Chondrocyte (in vitro differentiated cells): Measurements from ENCODE around the gene ANO1. TPM values are rescaled to one million over a fixed set of nuclear protein-coding genes. Genes with fewer than 3 reads are reported as not detected.

Source experiments
- DNase-seq: peaks from one replicate; pipeline ENCODE4 v3.0.0; 2021; ENCODE audit warnings: mixed read lengths, low spot score
- H3K27ac Mint-ChIP-seq: one replicate; pipeline ENCODE4 v1.8.0; 2021; ENCODE audit warnings: mild to moderate bottlenecking, moderate library complexity, mixed read lengths; ENCODE audit not compliant: unreplicated experiment
- H3K27me3 Mint-ChIP-seq: 2 replicates; pipeline ENCODE4 v1.8.0; 2021; ENCODE audit warnings: low read depth, mixed read lengths
- H3K36me3 Mint-ChIP-seq: 2 replicates; pipeline ENCODE4 v1.8.0; 2021; ENCODE audit warnings: low read depth, mixed read lengths
- H3K4me1 Mint-ChIP-seq: 2 replicates; pipeline ENCODE4 v1.8.0; 2021; ENCODE audit warnings: low read depth, mild to moderate bottlenecking, mixed read lengths
- H3K4me3 Mint-ChIP-seq: one replicate; pipeline ENCODE4 v1.8.0; 2021; ENCODE audit warnings: mild to moderate bottlenecking, moderate library complexity, mixed read lengths; ENCODE audit not compliant: unreplicated experiment
- H3K9me3 Mint-ChIP-seq: 2 replicates; pipeline ENCODE4 v1.8.0; 2021; ENCODE audit warnings: low read depth, mixed read lengths
- CTCF ChIP-seq: fragments of 200-600 bp; sonication (generic); IDR thresholded peaks from 2 replicates; pipeline ENCODE4 v1.5.0; 2021; ENCODE audit warnings: antibody characterized with exemption, mild to moderate bottlenecking, moderate library complexity
- total RNA-seq: library from RNA; stranded (reverse); gene quantifications from 3 replicates; pipeline ENCODE4 v1.2.1, GENCODE V29; 2021

ANO1 gene
- total RNA-seq, 1 donor from 2014 or later = 1.5 TPM

- Mint-ChIP-seq H3K4me3 (no peak overlapping the region), H3K36me3 (peaks cover 3% of the 10 kb centered on the region), H3K27ac (no peak overlapping the region), H3K4me1 (no peaks in the 10 kb centered on the region), H3K9me3 (peaks cover 27% of the 10 kb centered on the region), H3K27me3 (peaks cover 63% of the 10 kb centered on the region)
- no peak for DNase-seq
- TF ChIP-seq CTCF = no peak
These were observed 32.0 kb upstream of the ANO1 start for GRCh38 chr11:70046089-70046488.

GRCh38 chr11:70048279-70049024 is 29.7 kb upstream of the ANO1 start:
- no peak overlapping the region for H3K27ac Mint-ChIP-seq
- H3K27me3 Mint-ChIP-seq = peaks cover 66% of the 10 kb centered on the region
- TF ChIP-seq CTCF = peak; percentile 58
- H3K4me3 Mint-ChIP-seq = no peak overlapping the region
- H3K4me1 Mint-ChIP-seq = no peaks in the 10 kb centered on the region
- peaks cover 20% of the 10 kb centered on the region for H3K9me3 Mint-ChIP-seq
- DNase-seq = no peak
- H3K36me3 Mint-ChIP-seq = peaks cover 2% of the 10 kb centered on the region

- Mint-ChIP-seq H3K9me3 (peaks cover 19% of the 10 kb centered on the region), H3K36me3 (peaks cover 2% of the 10 kb centered on the region), H3K27ac (no peak overlapping the region), H3K27me3 (peaks cover 68% of the 10 kb centered on the region), H3K4me1 (no peaks in the 10 kb centered on the region), H3K4me3 (no peak overlapping the region)
- no peak for TF ChIP-seq CTCF
- no peak for DNase-seq
These were observed 29.1 kb upstream of the ANO1 start for GRCh38 chr11:70049045-70049444.

- Mint-ChIP-seq H3K4me1 (no peaks in the 10 kb centered on the region), H3K36me3 (peaks cover 2% of the 10 kb centered on the region), H3K4me3 (no peak overlapping the region), H3K27ac (no peak overlapping the region), H3K9me3 (peaks cover 14% of the 10 kb centered on the region), H3K27me3 (peaks cover 65% of the 10 kb centered on the region)
- TF ChIP-seq CTCF = no peak
- DNase-seq = no peak
These were observed 27.9 kb upstream of the ANO1 start for GRCh38 chr11:70050243-70050642.

GRCh38 chr11:70054004-70054403 is 24.1 kb upstream of the ANO1 start:
- Mint-ChIP-seq H3K27ac (no peak overlapping the region), H3K9me3 (peaks cover 22% of the 10 kb centered on the region), H3K4me1 (no peaks in the 10 kb centered on the region), H3K4me3 (no peak overlapping the region), H3K27me3 (peaks cover 53% of the 10 kb centered on the region), H3K36me3 (peaks cover 4% of the 10 kb centered on the region)
- no peak for TF ChIP-seq CTCF
- DNase-seq = no peak
